Glutamatergic neuron (in vitro differentiated cells): Measurements from ENCODE around the gene C17orf113. TPM values are rescaled to one million over a fixed set of nuclear protein-coding genes. Genes with fewer than 3 reads are reported as not detected.

ENCODE experiments used
- DNase-seq: peaks from one replicate; pipeline ENCODE4 v3.0.0; 2022
- H3K27ac Mint-ChIP-seq: one replicate; pipeline ENCODE4 v1.8.0; 2020; ENCODE audit warnings: mild to moderate bottlenecking, mixed read lengths, inconsistent platforms; ENCODE audit not compliant: unreplicated experiment
- H3K27me3 Mint-ChIP-seq: one replicate; pipeline ENCODE4 v1.8.0; 2020; ENCODE audit warnings: mild to moderate bottlenecking, moderate library complexity, mixed read lengths, inconsistent platforms; ENCODE audit not compliant: unreplicated experiment
- H3K36me3 Mint-ChIP-seq: one replicate; pipeline ENCODE4 v1.8.0; 2020; ENCODE audit warnings: mild to moderate bottlenecking, mixed read lengths, inconsistent platforms; ENCODE audit not compliant: unreplicated experiment
- H3K4me1 Mint-ChIP-seq: one replicate; pipeline ENCODE4 v1.8.0; 2020; ENCODE audit warnings: mild to moderate bottlenecking, low read depth, mixed read lengths, inconsistent platforms; ENCODE audit not compliant: unreplicated experiment
- H3K4me3 Mint-ChIP-seq: one replicate; pipeline ENCODE4 v1.8.0; 2020; ENCODE audit warnings: mild to moderate bottlenecking, mixed read lengths, inconsistent platforms; ENCODE audit not compliant: unreplicated experiment
- H3K9me3 Mint-ChIP-seq: one replicate; pipeline ENCODE4 v1.8.0; 2020; ENCODE audit warnings: mild to moderate bottlenecking, moderate library complexity, mixed read lengths, inconsistent platforms; ENCODE audit not compliant: unreplicated experiment
- CTCF ChIP-seq: fragments of 200-600 bp; sonication (generic); IDR thresholded peaks from one replicate; pipeline ENCODE4 v1.5.0; 2021; ENCODE audit not compliant: partially characterized antibody, unreplicated experiment
- total RNA-seq: library from RNA; stranded (reverse); fragmentation: NEBNext Ultra II Directional; extraction: Animal tissue kit (Norgen Biotek cat#: 25700); gene quantifications from one replicate; pipeline ENCODE4 v1.2.1, GENCODE V29; 2021; ENCODE audit not compliant: unreplicated experiment

The C17orf113 gene
- total RNA-seq, 1 donor from 2014 or later = 2.4 TPM

GRCh38 chr17:42078396-42079043 lies 28.1 kb upstream of the C17orf113 start:
- Mint-ChIP-seq H3K4me3 (no peak overlapping the region), H3K9me3 (no peaks in the 10 kb centered on the region), H3K36me3 (no peaks in the 10 kb centered on the region), H3K27me3 (peaks cover 10% of the 10 kb centered on the region), H3K27ac (no peak overlapping the region), H3K4me1 (no peaks in the 10 kb centered on the region)
- DNase-seq = no peak
- no peak for TF ChIP-seq CTCF

GRCh38 chr17:42077755-42078154 lies 27.4 kb upstream of the C17orf113 start:
- H3K4me1 Mint-ChIP-seq = no peaks in the 10 kb centered on the region
- H3K27me3 Mint-ChIP-seq = peaks cover 17% of the 10 kb centered on the region
- H3K4me3 Mint-ChIP-seq = no peak overlapping the region
- no peaks in the 10 kb centered on the region for H3K9me3 Mint-ChIP-seq
- H3K36me3 Mint-ChIP-seq = no peaks in the 10 kb centered on the region
- TF ChIP-seq CTCF = no peak
- no peak for DNase-seq
- no peak overlapping the region for H3K27ac Mint-ChIP-seq

DNA sequence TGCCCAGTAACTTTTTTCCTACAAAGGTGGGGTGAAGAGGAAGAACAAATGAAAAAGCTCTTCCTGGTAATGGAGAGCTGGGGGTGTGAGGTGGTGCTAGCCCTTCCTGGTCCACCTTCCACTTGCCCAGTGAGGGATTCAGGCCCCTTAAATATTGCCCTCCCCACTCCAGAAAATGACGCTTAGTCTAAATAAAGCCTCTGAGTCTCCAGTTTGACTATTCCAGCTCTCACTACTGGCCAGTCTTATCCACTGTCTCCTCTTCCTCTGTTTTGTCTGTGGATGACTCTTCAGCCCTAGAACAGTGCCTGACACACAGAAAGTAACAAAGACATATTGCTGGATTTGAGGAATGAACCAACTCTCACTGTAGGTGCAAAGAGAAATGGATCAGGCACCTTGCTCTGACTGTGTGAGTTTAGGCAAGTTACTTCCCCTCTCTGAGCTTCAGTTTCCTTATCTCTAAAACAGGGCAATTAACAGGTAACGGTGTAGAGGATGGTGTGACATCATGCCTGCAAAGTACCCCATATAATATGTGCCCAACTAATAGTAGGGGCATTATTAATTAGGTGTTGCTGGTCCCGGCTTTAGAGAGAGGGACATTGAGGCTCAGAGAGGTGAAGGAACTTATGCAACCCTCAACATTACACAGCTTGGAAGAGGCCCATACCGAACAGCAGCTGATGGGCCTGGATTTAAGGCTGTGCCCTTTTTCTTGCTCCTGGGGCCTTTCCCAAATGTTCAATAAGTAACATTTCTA lies 26.6 kb upstream of the C17orf113 start:
- Mint-ChIP-seq H3K4me1 (no peaks in the 10 kb centered on the region), H3K27ac (no peak overlapping the region), H3K36me3 (no peaks in the 10 kb centered on the region), H3K27me3 (peaks cover 17% of the 10 kb centered on the region), H3K9me3 (no peaks in the 10 kb centered on the region), H3K4me3 (no peak overlapping the region)
- no peak for TF ChIP-seq CTCF
- no peak for DNase-seq

DNA sequence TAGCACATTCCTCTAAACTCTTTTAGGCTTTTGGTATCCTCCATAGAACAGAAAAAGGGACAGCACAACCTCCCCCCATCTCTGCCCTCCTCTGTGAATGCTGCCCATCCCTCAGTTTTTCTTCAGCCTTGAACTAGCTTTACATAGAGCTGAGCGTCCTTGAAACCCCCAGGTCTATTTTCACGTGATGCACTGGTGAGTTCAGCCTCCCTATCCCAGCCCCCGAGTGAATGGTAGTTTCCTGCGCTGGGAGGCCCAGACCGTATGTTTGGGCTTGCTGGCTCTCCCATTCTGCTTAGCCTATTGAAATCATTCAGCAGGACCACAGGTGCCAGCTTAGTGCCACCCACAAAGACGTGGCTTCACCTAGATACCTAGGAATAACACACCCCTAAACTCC lies 25.4 kb upstream of the C17orf113 start:
- Mint-ChIP-seq H3K27ac (no peak overlapping the region), H3K4me3 (no peak overlapping the region), H3K27me3 (peaks cover 17% of the 10 kb centered on the region), H3K4me1 (no peaks in the 10 kb centered on the region), H3K9me3 (no peaks in the 10 kb centered on the region), H3K36me3 (no peaks in the 10 kb centered on the region)
- DNase-seq = no peak
- no peak for TF ChIP-seq CTCF
